OCI-LY3 (cell line): Measurements from ENCODE around the gene FCRL5.

Source experiments
- CTCF ChIP-seq: fragments of 200-600, 300-600 bp; sonication (generic); IDR thresholded peaks from 2 replicates; pipeline ENCODE4 v1.5.1; 2014; ENCODE audit warnings: antibody characterized with exemption, low read length, low read depth
- EZH2phosphoT487 ChIP-seq: fragments of 200-600 bp; shearing (Covaris generic); IDR thresholded peaks from 2 replicates; pipeline ENCODE4 v1.6.1; 2018; ENCODE audit warnings: antibody characterized with exemption, mixed run types, low read depth

DNA sequence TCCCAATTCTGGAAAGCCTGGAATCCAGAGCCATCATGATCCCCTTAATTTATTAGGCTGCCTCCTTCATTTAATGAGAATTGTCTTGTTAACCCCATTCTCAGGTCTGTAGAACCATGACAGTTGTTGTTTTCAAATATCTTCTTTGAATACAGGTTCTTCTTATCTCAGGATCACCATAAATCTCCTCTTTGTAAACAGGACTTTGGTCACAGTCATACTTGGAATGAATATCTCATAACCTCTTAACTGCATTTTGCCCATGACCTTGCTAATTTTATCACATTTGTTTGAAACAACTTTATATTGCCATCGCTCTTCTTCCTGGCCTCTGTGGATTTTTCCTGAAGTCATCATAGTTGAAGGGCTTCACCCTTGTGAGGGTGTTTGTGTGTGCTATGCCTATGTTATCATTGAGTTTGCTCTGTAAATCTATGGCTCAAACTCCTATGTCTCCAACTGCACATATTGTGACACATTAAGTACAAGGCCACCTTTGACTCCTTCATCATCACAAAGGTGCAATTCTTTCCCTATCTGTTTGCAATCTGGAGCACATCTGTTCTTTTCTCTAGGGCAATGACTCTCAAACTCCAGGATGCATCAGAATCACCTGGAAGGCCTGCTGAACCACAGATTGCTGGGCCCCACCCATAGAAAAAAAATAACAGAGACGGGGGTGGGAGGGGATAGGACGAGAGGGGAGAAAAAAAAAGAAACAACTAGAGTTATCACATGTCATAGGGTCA lies 54.2 kb downstream of the FCRL5 start:
- TF ChIP-seq CTCF, result no peak
- TF ChIP-seq EZH2phosphoT487, result no peak
